GM11168 (cell line): ENCODE results near the gene STRADB.
"Not testable (repeated sequence)": the region's sequence is repeated elsewhere in the genome, so short reads cannot be mapped to it uniquely, and the experiment has no call there.

Source experiments
- in situ Hi-C: fragments of 300-500 bp; cut with MboI; formaldehyde crosslinking; loops from one replicate; pipeline ENCODE4 v1.12.0; 2022; ENCODE audit warnings: low sequenced_read_pairs; ENCODE audit not compliant: unreplicated experiment

The STRADB gene, protein sequence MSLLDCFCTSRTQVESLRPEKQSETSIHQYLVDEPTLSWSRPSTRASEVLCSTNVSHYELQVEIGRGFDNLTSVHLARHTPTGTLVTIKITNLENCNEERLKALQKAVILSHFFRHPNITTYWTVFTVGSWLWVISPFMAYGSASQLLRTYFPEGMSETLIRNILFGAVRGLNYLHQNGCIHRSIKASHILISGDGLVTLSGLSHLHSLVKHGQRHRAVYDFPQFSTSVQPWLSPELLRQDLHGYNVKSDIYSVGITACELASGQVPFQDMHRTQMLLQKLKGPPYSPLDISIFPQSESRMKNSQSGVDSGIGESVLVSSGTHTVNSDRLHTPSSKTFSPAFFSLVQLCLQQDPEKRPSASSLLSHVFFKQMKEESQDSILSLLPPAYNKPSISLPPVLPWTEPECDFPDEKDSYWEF

DNA sequence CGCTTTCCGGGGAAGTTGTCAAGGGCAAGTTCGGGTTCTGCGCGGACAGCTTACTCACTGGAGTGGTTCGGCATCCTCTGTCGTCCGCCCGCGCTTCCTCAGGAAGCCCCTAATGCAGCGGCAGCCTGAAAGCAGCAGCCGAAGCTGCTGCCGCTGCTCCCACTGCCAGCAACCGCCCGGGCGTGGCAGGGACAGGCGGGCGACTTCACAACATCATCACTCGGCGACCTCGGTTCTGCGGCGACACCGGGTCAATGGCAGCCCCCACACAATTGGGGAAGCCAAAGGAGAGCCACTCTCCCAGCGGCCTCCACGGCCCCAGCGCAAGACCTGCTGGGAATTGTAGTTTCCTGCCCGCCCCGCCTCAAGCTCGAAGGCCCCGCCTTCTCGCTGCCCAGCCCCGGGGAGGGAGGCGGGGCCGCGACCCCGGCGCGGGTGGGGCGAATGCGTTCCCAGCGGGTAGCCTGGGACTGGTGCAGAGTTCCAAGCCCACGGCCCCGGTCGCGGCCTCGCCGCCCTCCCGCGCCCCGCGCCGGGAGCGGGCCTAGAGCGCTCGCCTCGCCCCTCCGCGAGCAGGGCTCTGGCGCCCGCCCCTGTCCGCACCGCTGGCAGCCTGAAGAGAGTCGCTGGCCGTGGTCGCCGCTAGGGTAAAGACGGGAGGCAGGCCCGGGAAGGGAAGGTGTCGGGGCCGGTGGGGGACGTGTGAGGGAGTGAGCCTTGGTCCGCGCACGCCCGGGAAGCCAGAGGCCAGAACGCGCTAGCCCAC, at the start of gene STRADB, which contains the start of gene TRAK2:
TSS of gene STRADB (plus strand) at position 449 of the 766 bp plus-strand sequence. CDS start 3,101 bp downstream, outside the sequence.
TSS of gene TRAK2 (minus strand) at position 167 of the 766 bp plus-strand sequence. CDS start 30,951 bp downstream, outside the sequence.
- in situ Hi-C loops, result no loop called here

DNA sequence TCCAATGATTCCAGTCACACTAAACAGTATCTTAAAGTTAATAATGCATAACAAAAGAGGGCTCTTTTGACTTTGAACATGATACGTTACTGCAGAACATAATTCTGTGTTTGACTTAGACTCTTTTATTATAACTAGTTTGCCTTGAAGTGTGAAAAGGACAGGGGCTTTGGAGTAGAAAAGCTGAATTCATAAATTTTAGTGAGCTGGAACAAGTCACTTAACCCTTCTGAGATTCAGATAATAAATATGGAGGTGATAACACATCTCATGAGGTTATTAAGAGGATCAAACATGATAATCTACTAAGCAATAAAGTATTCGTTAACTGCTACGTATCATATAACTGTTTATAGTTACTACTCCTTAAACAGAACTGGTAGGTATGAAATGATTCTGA, 49.7 kb upstream of the STRADB start:
- in situ Hi-C loops, result no loop called here

DNA sequence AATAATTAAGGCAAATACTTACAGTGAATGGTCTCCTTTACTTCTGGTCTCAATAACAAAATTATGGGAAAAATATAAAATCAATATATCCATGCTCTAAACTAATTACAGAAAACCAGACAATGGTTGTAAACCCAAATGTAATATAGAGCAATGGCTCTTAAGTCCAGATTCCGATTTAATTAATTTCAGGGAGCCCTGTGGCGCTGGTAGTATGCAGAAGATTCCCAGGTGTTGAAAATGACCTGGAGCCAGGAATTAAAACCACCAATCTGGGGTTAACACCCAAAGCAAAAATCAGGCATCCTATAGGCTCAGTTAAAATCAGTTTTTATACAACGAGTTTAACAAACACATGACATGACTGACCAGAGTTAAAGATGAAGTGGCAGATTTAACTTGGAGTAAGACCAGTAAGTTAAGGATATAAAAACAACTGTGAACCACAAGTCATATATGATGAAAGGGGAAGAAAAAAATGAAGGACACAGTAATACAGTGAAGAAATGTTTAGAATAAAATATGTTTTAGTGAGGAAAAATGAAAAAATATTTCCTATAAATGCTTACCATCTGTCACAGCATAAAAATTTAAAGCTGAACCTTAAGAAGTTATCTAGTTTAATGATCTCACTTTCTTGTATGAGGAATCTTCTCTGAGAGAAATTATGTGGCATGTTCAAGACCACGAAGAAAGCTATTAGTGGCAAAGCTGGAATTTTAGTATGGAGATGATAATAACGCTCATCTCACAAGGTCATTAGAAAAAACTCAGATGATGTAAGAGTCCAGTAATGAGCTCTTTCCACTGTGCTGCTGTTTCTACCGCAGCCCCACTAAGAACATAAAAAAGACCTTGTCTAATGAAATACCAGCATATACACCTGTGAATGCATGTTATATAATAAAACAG, 48.6 kb upstream of the STRADB start:
- in situ Hi-C loops, result no loop called here

DNA sequence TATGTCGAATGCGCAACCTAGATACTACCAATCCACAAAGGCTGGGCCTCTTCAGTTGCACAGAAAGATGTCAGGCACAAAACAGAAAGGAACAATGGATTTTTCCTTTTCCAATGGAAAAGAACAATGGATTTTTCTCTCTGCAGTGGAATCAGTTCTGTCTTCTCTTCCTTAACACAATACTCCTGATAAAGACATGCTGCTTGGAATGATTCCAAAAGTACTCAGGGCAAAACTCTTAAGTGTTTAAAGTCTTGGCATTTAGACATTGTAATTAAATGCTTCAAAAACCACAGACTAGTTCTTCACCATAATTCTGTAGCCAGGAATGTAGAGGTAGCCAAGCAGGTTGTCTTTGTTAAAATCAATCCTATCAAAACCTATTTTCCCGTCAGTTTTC, 47.7 kb upstream of the STRADB start:
- in situ Hi-C loops, result no loop called here

DNA sequence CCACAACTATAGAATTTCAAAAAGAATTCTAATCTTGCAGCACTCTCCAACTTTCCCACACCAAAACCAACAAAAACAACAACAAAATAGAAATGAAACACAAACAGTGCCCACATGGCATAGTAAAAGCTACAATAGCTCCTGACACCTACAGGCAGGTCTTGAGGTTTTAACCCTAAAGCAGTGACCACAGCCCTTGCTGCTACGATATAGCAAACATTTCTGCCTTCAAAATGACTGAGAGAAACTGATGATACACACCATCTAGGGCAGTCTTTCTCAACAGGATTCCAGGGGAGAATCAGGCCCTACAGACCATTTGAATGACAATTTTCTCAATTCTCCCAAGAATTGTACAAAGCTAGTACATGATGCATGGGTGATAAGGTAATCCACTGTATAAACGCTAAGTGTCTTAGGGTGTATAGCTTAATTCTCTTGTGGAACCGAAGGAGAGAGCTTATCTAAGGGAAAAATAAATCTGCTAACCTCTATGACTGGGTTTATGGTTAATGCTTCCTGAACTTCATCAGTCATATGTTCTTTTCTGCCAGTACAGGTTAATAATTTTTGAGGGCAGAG, 46.8 kb upstream of the STRADB start:
- in situ Hi-C loops, result no loop called here

DNA sequence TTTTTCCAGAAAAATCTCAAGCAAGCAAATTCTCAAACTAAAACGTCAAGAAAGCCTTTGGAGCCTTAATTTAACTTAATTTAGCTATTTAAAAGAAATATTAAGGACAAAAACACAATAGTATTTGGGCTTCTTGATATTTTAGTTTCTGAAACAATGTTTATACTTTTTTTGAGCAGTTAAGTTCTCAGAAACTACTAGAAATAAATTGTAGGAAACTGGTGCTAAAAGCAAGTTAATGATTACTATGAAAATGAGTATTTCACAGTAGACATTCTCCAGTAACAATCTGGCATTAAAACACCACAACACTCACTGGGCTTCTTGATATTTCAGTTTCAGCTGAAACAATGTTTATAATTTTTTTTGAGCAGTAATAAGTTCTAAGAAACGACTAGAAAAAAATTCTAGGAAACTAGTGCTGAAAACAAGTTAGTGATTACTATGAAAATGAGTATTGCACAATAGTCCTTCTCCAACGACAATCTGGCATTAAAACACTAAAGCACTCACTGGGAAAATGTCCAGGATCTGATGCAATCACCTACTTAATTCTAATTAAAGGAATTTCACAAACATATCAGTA, 45.4 kb upstream of the STRADB start:
- in situ Hi-C loops, result no loop called here

DNA sequence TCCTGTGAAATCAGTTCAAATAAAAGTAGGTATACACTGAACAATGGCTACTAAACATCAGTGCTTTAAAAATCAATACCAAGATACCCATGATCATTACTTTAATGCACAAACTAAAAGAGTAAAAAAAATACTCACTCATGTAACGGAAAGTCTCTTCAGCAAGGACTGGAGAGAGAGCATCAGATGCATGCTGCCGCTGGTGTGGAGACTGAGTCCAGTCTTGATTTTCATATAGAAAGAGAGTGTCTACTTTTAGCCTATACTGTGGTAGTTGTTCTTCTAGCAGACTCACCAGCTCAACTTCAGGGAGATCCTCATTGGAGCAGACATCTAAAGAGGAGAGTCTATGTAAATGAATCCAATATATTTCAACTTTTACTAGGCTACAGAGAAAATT, 44.3 kb upstream of the STRADB start:
- in situ Hi-C loops, result no loop called here

DNA sequence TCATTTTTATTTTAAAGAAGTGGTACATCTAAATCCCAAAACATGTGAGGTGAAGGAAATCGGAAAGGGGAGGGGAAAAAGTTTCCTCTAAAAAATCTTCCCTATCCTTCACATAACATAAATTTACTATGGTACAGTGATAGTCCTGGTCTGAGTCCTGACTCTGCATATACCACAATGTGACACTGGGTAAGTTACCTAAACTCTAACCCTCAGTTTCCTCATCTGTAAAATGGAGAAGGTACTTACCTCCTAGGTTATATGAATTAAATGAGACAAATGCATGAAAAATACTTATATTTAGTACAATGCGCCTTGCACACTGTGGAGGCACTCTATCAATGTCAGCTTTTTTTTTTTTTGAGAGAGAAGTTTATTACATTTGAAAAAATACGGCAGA, 42.6 kb upstream of the STRADB start:
- in situ Hi-C loops, result no loop called here

DNA sequence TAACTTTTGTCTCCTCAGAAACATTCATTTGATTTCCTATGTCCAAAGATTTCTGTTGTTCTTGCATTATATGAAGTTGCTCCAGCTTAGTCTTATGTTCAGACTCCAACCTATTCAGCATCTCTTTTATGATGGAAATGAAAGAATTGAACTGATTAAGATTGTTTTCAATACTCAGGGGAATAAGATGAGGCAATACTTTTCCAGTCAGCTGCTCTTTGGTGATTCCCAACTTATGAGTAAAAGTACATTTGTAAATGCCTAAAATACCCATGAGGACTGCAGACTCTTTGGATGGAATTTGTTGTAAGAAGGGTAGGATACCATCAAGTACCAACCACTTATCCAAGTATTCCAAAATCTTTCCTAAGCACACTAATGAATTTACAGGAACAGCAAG, 40.1 kb upstream of the STRADB start:
- in situ Hi-C loops, result no loop called here

DNA sequence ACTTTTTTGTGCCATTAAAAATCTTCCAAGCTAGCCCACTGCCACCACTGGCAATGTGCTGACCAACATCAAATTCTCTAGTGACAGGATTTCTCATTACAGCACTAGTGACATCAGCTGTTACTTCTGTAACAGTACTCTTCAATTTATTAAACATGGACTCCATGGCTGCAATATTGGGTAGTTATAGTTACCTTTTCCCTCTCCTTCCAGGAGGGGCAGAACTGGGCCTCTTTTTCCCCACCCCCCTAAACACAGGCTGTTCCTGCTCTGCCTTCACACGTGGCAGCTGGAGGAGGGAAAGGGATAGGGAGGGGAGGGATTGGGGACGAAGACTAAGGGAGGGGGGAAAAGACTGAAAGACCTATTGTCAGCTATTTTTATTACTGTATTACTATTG, 38.4 kb upstream of the STRADB start:
- in situ Hi-C loops, result no loop called here

DNA sequence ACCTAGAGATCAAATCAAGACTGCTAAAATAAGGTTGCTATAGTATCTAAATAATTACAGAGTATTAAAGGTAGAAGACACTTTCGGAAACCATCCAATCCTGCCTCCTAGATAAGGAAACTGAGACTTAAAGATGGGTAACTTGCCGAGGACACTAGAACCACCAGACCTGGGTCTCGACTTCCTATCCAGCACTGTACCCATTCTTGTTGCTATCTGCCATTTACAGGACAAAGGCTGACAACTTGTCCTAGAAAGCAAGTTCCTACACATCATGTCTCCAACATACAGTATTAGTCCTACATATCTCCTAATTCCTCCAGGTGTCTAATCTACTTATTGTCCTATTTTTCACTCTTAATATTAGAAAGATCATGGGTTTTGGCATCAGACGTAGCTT, 38.0 kb upstream of the STRADB start:
- in situ Hi-C loops, result no loop called here

DNA sequence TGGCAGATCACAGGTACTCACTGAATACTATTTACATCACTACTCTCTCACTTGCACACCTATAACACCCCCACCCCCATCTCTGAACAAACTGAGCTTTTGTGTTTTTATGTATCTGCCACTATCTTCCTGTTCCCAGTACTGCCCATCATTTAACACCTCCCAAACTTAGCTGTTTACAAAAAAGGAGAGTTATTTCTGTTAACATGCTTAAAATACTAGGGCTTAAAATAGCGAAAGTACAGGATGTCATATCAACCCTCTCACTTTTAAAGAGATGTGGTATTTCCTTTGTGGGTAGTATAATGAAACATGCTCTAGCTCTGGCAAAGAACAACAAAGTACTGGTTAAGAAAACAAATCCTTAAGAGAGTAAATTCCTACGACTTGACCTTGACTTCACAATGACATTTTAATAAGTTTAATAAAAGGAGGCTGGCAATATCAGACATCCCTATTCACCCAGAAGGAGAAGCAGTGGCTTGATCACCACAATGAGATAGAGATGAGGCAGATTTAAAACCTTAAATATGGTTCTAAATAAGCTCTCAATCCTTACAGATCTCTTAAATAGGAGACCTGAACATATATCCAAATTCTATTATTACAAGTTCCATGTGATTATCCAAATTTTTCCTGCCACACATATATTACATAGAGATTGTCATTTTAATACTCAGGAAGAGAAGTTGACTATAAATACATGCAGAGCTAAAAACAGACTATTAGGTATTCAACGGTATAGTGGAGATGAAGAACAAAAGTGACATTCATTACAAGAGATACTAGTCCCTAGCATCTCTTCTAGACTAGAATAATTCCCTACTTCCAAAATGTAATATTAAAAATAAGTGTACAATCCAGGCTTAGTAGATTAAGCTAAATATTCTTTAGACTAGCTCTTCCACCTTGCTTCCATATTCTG, 37.2 kb upstream of the STRADB start:
- in situ Hi-C loops, result no loop called here

DNA sequence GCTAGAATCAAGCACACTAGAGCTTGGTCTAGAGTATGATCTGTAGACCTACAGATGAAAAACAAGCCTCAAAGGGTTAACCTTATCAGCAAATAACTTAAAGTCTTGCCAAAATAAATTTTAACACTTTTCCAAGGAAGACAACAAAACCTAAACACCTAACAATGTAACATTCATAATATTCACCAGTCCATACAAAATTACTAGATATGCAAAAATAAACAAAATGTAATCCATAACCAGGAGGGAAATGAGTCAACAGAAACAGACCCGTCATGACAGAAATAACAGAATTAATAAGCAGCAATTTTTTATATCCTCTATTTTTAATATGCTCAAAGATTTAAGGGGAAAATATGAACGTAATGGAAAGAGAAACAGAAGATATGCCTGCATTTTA, 36.4 kb upstream of the STRADB start:
- in situ Hi-C loops, result no loop called here

DNA sequence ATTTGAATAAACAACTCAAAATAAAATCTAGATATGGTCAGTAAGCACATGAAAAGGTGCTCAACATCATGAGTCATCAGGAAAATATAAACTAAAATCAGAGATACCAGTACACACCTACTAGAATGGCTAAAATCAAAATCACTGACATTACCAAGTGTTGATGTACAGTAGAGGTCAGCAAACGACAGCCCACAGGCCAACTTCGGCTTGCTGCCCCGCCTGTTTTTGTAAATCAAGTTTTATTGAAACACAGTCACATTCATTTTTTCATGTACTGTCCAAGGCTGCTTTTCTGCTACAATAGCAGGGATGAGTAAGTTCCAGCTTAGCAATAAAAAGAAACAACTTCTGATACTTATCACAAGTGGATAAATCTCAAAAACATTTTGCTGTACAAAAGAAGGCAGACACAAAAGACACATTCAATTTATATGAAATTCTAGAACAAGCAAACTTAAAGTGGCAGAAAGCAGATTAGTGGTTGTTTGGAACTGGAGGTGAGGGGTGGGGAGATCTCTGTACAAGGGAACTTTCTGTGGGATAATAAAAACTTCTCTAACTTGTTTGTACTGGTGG, 32.4 kb upstream of the STRADB start:
- in situ Hi-C loops, result no loop called here

DNA sequence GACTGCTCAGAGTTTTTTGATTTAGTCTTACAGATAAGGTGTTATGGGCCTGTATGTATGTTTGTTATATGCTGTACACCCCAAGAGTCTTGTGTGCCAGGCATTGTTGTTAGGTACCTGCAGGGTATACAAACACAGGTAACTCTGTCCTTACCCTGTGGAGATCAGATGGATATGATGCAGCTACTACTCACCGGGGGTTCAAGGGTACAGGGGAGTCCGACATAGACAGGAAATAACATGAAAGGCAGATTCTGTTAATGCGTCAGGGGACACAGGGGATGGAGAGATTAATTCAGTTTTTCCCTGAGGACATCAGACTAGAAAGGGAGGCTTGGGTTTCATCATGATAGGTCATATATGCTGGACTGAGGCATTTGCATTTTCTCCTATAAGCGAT, 31.6 kb upstream of the STRADB start:
- in situ Hi-C loops, result no loop called here

DNA sequence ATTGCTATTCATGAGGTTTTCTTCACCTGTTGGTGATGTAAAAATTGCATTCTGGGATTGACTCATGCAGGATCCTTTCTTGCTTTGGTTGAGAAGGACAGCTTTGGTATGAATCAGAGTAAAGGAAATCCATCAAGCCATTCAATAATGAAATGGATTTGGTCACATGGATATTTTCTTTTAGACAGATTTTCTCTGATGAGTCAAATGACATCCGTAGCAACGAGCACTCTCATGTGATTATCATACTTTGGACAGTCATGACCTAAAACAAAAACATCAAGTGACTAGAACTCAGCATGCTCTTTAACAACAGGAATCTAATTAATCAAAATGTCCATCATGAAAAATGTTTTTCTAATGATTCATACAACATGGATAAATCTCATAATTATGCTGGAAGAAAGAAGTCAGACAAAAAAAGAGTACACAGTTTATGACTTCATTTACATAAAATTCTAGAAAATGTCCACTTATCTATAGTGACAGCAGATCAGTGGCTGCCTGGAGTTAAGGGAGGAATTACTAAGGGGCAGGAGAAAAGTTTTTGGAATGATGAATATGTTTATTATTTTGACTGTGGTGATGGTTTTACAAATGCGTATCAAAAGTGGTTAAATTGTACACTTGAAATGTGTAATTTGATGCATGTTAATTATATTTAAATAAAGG, 31.0 kb upstream of the STRADB start:
- in situ Hi-C loops, result no loop called here

DNA sequence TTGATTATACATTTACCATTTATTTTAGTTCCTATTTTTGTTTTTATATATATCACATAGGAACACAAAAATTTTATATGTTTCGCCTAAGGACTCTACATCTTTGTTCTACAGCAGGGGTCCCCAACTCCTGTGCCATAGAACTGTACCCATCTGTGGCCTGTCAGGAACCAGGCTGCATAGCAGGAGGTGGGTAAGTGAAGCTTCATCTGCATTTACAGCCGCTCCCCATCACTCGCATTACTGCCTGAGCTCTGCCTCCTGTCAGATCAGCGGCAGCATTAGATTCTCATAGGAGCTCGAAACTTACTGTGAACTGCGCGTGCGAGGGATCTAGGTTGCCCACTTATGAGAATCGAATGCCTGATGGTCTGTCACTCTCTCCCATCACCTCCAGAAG, 25.6 kb upstream of the STRADB start:
- in situ Hi-C loops, result no loop called here

DNA sequence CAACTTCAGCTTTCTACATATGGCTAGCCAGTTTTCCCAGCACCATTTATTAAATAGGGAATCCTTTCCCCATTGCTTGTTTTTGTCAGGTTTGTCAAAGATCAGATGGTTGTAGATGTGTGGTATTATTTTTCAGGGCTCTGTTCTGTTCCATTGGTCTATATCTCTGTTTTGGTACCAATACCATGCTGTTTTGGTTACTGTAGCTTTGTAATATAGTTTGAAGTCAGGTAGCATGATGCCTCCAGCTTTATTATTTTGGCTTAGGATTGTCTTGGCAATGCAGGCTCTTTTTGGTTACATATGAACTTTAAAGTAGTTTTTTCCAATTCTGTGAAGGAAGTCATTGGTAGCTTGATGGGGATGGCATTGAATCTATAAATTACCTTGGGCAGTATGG, 23.2 kb upstream of the STRADB start:
- in situ Hi-C loops, result not testable (repeated sequence)
